SK-N-SH treated with all-trans-retinoic acid at 6 μM for 48 hours (cell line): Measurements from ENCODE around the gene HES3.
"Not testable (repeated sequence)": the region's sequence is repeated elsewhere in the genome, so short reads cannot be mapped to it uniquely, and the experiment has no call there.

Source experiments
- ATAC-seq: fragments of 200-7000 bp; cut with Tn5 transposase; 3 replicates; pipeline ENCODE4 v1.9.1; 2020; ENCODE audit warnings: mild to moderate bottlenecking, moderate library complexity
- ARNTL ChIP-seq: fragments of 450-650 bp; formaldehyde crosslinking; IDR thresholded peaks from 2 replicates; pipeline ENCODE4 v1.5.0; 2020; ENCODE audit warnings: low read depth, mild to moderate bottlenecking, moderate library complexity, borderline replicate concordance
- BACH2 ChIP-seq: fragments of 250-450 bp; sonication (Bioruptor Pico); IDR thresholded peaks from 2 replicates; pipeline ENCODE4 v1.9.0; 2021; ENCODE audit warnings: mild to moderate bottlenecking, borderline replicate concordance
- CREB5 ChIP-seq: fragments of 250-450 bp; sonication (Bioruptor Pico); IDR thresholded peaks from 2 replicates; pipeline ENCODE4 v1.5.1; 2020; ENCODE audit warnings: low read depth, mild to moderate bottlenecking, moderate library complexity
- CSDC2 ChIP-seq: fragments of 250-450 bp; sonication (Bioruptor Pico); IDR thresholded peaks from 2 replicates; pipeline ENCODE4 v1.5.0; 2020; ENCODE audit warnings: mild to moderate bottlenecking, moderate library complexity
- CSRNP3 ChIP-seq: fragments of 250-450 bp; sonication (Bioruptor Pico); IDR thresholded peaks from 2 replicates; pipeline ENCODE4 v1.5.1; 2021; ENCODE audit warnings: mild to moderate bottlenecking, moderate library complexity
- ESRRG ChIP-seq: fragments of 250-450 bp; sonication (Bioruptor Pico); IDR thresholded peaks from 2 replicates; pipeline ENCODE4 v1.6.1; 2021; ENCODE audit warnings: mild to moderate bottlenecking
- GLIS3 ChIP-seq: fragments of 250-450 bp; sonication (Bioruptor Pico); IDR thresholded peaks from 2 replicates; pipeline ENCODE4 v1.5.0; 2020; ENCODE audit warnings: mild to moderate bottlenecking, moderate library complexity
- ISL1 ChIP-seq: fragments of 250-450 bp; sonication (Bioruptor Pico); IDR thresholded peaks from 2 replicates; pipeline ENCODE4 v2.1.2; 2022; ENCODE audit warnings: mild to moderate bottlenecking, moderate library complexity
- OSR1 ChIP-seq: fragments of 250-450 bp; sonication (Bioruptor Pico); IDR thresholded peaks from 2 replicates; pipeline ENCODE4 v1.8.0; 2022; ENCODE audit warnings: moderate library complexity, mild to moderate bottlenecking, inconsistent platforms
- POU6F1 ChIP-seq: fragments of 250-450 bp; sonication (Bioruptor Pico); IDR thresholded peaks from 2 replicates; pipeline ENCODE4 v1.8.0; 2021; ENCODE audit warnings: low read depth, mild to moderate bottlenecking, moderate library complexity, borderline replicate concordance
- PPARA ChIP-seq: fragments of 250-450 bp; sonication (Bioruptor Pico); IDR thresholded peaks from 2 replicates; pipeline ENCODE4 v1.5.0; 2020; ENCODE audit warnings: mild to moderate bottlenecking, borderline replicate concordance
- RARB ChIP-seq: fragments of 250-450 bp; sonication (Bioruptor Pico); IDR thresholded peaks from 2 replicates; pipeline ENCODE4 v1.8.0; 2021; ENCODE audit warnings: mild to moderate bottlenecking, moderate library complexity
- TSHZ2 ChIP-seq: fragments of 250-450 bp; sonication (Bioruptor Pico); IDR thresholded peaks from 2 replicates; pipeline ENCODE4 v1.5.0; 2020; ENCODE audit warnings: mild to moderate bottlenecking, moderate library complexity
- ZC3H10 ChIP-seq: fragments of 250-450 bp; sonication (Bioruptor Pico); IDR thresholded peaks from 2 replicates; pipeline ENCODE4 v1.5.1; 2021; ENCODE audit warnings: mild to moderate bottlenecking, moderate library complexity
- ZFP3 ChIP-seq: fragments of 250-450 bp; sonication (Bioruptor Pico); IDR thresholded peaks from 2 replicates; pipeline ENCODE4 v1.5.0; 2020; ENCODE audit warnings: mild to moderate bottlenecking, moderate library complexity
- ZFP30 ChIP-seq: fragments of 450-650 bp; formaldehyde crosslinking; IDR thresholded peaks from 2 replicates; pipeline ENCODE4 v1.5.0; 2022; ENCODE audit warnings: mild to moderate bottlenecking, moderate library complexity
- ZNF565 ChIP-seq: fragments of 450-650 bp; formaldehyde crosslinking; conservative IDR thresholded peaks from 2 replicates; pipeline ENCODE4 v1.5.0; 2020; ENCODE audit warnings: low read depth, mild to moderate bottlenecking, moderate library complexity
- ZNF8 ChIP-seq: fragments of 450-650 bp; formaldehyde crosslinking; IDR thresholded peaks from 2 replicates; pipeline ENCODE4 v1.5.0; 2020; ENCODE audit warnings: mild to moderate bottlenecking, moderate library complexity

HES3 gene

GRCh38 chr1:6212193-6212959 lies 31.6 kb upstream of the HES3 start:
- no peak for TF ChIP-seq CREB5 (CRISPR knock-in tag)
- no peak for TF ChIP-seq PPARA (CRISPR knock-in tag)
- no peak for TF ChIP-seq TSHZ2 (CRISPR knock-in tag)
- TF ChIP-seq ZNF8, result no peak
- TF ChIP-seq ZFP3 (CRISPR knock-in tag), result no peak
- no peak for TF ChIP-seq POU6F1 (CRISPR knock-in tag)
- TF ChIP-seq ESRRG, result no peak
- TF ChIP-seq ISL1, result no peak
- no peak for TF ChIP-seq CSRNP3 (CRISPR knock-in tag)
- TF ChIP-seq GLIS3 (CRISPR knock-in tag), result no peak
- no peak for TF ChIP-seq ARNTL (CRISPR knock-in tag)
- TF ChIP-seq OSR1 (CRISPR knock-in tag), result no peak
- TF ChIP-seq ZFP30 (CRISPR knock-in tag), result no peak
- no peak for TF ChIP-seq BACH2 (CRISPR knock-in tag)
- no peak for ATAC-seq

GRCh38 chr1:6218375-6219164 lies 25.4 kb upstream of the HES3 start:
- ATAC-seq, result no peak
- TF ChIP-seq CSRNP3 (CRISPR knock-in tag) (no peak), ZFP30 (CRISPR knock-in tag) (no peak), ZC3H10 (no peak), RARB (CRISPR knock-in tag) (no peak), ZNF8 (no peak), POU6F1 (CRISPR knock-in tag) (no peak), CSDC2 (no peak), OSR1 (CRISPR knock-in tag) (no peak), PPARA (CRISPR knock-in tag) (no peak), ZNF565 (CRISPR knock-in tag) (no peak), CREB5 (CRISPR knock-in tag) (no peak)
- TF ChIP-seq, all 23 proteins: peak for 0

- ATAC-seq, result not testable (repeated sequence)
These were observed 24.3 kb upstream of the HES3 start for GRCh38 chr1:6219641-6220040.
